Stimulated activated memory B cell treated with anti-CD40 and anti-IgM and Interleukin-4, amounts not matched to agents 10 μg/mL and 1 μg/mL and 100 μg/mL, for 72 hours (primary cell): ENCODE measurements around the gene TREX2.

ENCODE experiments used
- ATAC-seq: fragments of 150-1000 bp; cut with Tn5 transposase; 2 replicates; pipeline ENCODE4 v1.10.0; 2021
- H3K27ac Mint-ChIP-seq: one replicate; pipeline ENCODE4 v1.8.0; 2022; ENCODE audit warnings: mild to moderate bottlenecking, mixed read lengths
- H3K27me3 Mint-ChIP-seq: one replicate; pipeline ENCODE4 v1.8.0; 2022; ENCODE audit warnings: mixed read lengths
- H3K36me3 Mint-ChIP-seq: one replicate; pipeline ENCODE4 v1.8.0; 2022; ENCODE audit warnings: mixed read lengths
- H3K4me1 Mint-ChIP-seq: one replicate; pipeline ENCODE4 v1.8.0; 2022; ENCODE audit warnings: mixed read lengths
- H3K4me3 Mint-ChIP-seq: one replicate; pipeline ENCODE4 v1.8.0; 2022; ENCODE audit warnings: mild to moderate bottlenecking, moderate library complexity, mixed read lengths
- H3K9me3 Mint-ChIP-seq: one replicate; pipeline ENCODE4 v1.8.0; 2022; ENCODE audit warnings: mixed read lengths

The TREX2 gene

GRCh38 chrX:153401133-153401764 is 44.6 kb downstream of the TREX2 start, which contains the start of gene PNMA6E:
Gene PNMA6E (minus strand): TSS chrX:153401350. CDS start chrX:153398849, 2,501 bp downstream.
- H3K9me3 Mint-ChIP-seq = no peaks in the 10 kb centered on the region
- no peak within 1 kb of the TSS for H3K4me3 Mint-ChIP-seq
- ATAC-seq = no peak
- H3K27ac Mint-ChIP-seq = no peak within 1 kb of the TSS
- no peaks in the 10 kb centered on the region for H3K27me3 Mint-ChIP-seq
- no peaks in the 10 kb centered on the region for H3K36me3 Mint-ChIP-seq
- no peaks in the 10 kb centered on the region for H3K4me1 Mint-ChIP-seq

GRCh38 chrX:153400146-153401132 is 45.4 kb downstream of the TREX2 start:
- peak; percentile 57 for ATAC-seq
- Mint-ChIP-seq H3K4me1 (no peaks in the 10 kb centered on the region), H3K4me3 (peak overlapping the region; percentile 7), H3K9me3 (no peaks in the 10 kb centered on the region), H3K27me3 (no peaks in the 10 kb centered on the region), H3K36me3 (no peaks in the 10 kb centered on the region), H3K27ac (no peak overlapping the region)

GRCh38 chrX:153398275-153398960 is 47.4 kb downstream of the TREX2 start:
- H3K4me1 Mint-ChIP-seq = no peaks in the 10 kb centered on the region
- H3K9me3 Mint-ChIP-seq = no peaks in the 10 kb centered on the region
- H3K27ac Mint-ChIP-seq = no peak overlapping the region
- no peaks in the 10 kb centered on the region for H3K27me3 Mint-ChIP-seq
- ATAC-seq = no peak
- H3K4me3 Mint-ChIP-seq = no peak overlapping the region
- no peaks in the 10 kb centered on the region for H3K36me3 Mint-ChIP-seq

GRCh38 chrX:153397256-153397960 is 48.4 kb downstream of the TREX2 start:
- ATAC-seq = no peak
- Mint-ChIP-seq H3K9me3 (no peaks in the 10 kb centered on the region), H3K27ac (no peak overlapping the region), H3K36me3 (no peaks in the 10 kb centered on the region), H3K4me1 (no peaks in the 10 kb centered on the region), H3K4me3 (no peak overlapping the region), H3K27me3 (no peaks in the 10 kb centered on the region)

- H3K4me1 Mint-ChIP-seq = no peaks in the 10 kb centered on the region
- ATAC-seq = no peak
- H3K27me3 Mint-ChIP-seq = no peaks in the 10 kb centered on the region
- H3K27ac Mint-ChIP-seq = no peak overlapping the region
- no peaks in the 10 kb centered on the region for H3K36me3 Mint-ChIP-seq
- no peak overlapping the region for H3K4me3 Mint-ChIP-seq
- H3K9me3 Mint-ChIP-seq = no peaks in the 10 kb centered on the region
Observed at GRCh38 chrX:153396320-153397195, 49.3 kb downstream of the TREX2 start.

GRCh38 chrX:153395613-153396319 is 50.1 kb downstream of the TREX2 start:
- no peak for ATAC-seq
- Mint-ChIP-seq H3K4me1 (no peaks in the 10 kb centered on the region), H3K27me3 (no peaks in the 10 kb centered on the region), H3K36me3 (no peaks in the 10 kb centered on the region), H3K9me3 (no peaks in the 10 kb centered on the region), H3K27ac (no peak overlapping the region), H3K4me3 (no peak overlapping the region)

- no peaks in the 10 kb centered on the region for H3K36me3 Mint-ChIP-seq
- H3K9me3 Mint-ChIP-seq = no peaks in the 10 kb centered on the region
- H3K4me1 Mint-ChIP-seq = no peaks in the 10 kb centered on the region
- no peak overlapping the region for H3K4me3 Mint-ChIP-seq
- H3K27me3 Mint-ChIP-seq = no peaks in the 10 kb centered on the region
- H3K27ac Mint-ChIP-seq = no peak overlapping the region
- no peak for ATAC-seq
Observed at GRCh38 chrX:153394612-153395011, 51.2 kb downstream of the TREX2 start.
